CD4-positive, alpha-beta T cell treated with Interleukin-15 for 4 hours (primary cell): Measurements from ENCODE around the gene CMKLR1.

Experiments
- DNase-seq: peaks from one replicate; pipeline ENCODE4 v3.0.0-alpha.2; 2020; ENCODE audit warnings: low spot score

Gene CMKLR1

DNA sequence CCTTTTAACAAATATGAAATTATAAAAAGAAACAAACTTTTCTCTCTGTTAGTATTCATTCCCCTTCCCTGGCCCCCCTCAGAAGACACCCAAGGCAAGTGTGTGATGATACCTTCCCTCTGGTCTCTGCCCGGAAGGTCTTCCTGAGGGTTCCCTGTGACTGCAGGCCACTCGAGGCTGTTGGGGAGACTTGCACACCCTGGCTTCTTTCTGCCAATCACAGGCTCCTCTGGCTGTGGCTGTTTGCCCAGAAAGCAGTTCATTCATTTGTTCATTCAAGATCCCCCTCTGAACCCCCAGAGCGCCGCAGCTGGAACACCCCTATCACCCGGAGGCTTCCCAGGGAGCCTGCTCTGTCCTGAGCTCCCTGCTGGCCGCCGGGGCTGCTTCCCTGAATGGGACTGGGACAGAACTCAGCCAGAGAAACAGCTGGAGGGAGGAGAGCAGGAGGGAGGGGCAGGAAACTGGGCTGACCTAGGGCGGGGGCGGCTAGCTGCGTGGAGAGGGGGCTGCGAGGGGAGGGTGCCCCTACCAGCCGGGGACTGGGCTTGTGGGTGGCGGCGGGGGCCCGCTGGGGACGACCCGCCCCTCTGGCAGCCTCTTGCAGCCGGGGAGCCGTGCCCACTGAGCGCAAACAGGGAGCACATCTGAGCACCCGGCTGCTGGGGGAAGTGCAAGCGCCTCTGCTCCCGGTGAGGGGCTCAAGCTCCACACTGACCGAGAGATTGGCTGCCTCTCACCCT is at the start of gene CMKLR1:
TSS of gene CMKLR1 (minus strand) at position 397 of the 743 bp plus-strand sequence. CDS start 45,720 bp downstream, outside the sequence.
- DNase-seq, result no peak

DNA sequence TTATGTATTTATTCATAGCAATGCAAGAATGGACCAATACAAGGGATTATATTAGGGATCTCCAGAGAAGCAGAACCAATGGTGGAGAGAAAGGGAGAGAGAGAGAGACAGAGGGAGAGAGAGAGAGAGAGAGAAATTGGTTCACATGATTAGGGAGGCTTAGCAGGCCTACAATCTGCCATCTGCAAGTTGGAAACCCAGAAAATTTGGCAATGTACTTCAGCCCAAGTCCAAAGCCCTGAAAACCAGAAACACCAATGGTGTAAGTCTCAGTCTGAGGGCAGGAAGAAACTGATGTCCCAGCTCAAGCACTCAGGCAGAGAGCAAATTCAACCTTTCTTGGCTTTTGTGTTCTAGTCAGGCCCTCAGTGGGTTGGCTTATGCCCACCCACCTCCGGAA is 48.7 kb upstream of the CMKLR1 start:
- DNase-seq, result no peak

DNA sequence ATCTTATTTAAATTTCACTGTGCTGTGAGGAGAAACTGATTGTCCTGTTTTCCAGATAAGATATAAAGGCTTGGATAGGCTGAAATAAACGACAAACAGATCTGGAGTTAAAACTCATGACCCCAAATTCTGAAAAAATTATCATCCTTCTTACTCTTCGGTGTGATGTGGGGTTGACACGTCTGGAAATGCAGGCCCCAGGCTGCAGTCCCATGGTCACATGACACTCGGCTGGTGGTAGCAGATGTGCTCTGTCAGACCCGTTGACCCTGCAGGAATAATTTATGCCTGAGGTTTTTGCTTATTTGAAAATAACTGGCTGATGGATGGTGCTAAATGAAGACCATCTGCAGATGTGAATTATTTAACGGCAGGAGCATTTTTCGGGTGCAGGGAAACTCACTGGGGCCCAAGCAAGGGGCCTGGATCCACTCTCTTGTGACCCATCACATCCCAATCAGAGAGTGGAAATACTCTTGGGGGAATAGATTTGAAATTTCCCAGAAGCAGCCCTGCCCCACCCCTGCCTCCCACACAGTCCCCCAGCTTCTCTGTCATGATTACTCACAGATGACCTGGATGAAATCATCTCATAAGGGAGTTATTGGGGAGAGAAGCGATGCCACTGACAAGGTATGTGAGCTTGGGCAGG is 47.7 kb upstream of the CMKLR1 start:
- no peak for DNase-seq

DNA sequence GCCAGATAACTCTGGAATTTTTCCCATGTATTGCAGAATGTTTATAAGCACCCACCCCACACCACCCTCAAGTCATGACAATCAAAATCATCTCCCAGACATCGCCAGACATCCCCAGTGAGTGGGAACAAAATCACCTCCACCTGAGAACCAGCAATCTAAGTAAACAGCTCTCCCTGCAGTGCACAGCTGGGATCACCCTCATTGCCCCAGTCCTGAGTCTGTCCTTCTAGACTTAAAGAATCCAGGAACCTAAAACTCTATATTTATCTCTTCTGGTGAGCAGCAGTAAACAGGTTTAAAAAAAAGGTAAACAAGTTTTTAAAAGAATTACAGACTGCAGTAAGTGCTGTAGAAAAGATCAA is 43.3 kb upstream of the CMKLR1 start:
- DNase-seq, result no peak

DNA sequence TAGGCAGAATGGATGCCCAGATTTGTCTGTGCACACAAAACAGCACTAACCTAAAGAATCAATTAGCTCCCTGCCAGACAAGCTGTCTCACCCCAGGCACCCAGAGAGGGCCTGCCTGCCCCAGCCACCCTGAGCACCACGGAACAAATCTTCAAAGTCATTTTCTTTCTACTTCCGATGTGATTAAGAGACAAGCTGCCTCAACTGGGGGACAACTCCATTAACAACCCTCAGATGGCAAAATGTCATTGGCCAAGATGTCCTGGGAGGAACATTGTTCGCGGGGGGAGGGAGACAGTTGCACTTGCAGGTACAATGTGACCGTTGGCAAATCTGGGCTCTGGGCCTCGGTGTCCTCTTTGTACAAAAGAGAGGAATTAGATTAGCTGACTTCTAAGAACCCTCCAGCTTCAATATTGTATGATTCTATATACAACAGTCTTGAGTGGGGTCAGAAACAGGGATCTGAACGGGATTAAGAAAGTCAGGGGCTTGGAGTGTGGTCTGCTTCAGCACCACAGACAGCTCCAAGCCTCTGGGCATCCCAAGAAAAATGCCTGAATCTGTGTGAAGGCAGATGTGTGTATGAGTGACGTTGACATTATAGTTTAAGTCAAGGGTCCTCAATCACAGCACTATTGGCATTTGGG is 42.8 kb upstream of the CMKLR1 start:
- DNase-seq, result no peak

GRCh38 chr12:108380382-108380781 is 41.3 kb upstream of the CMKLR1 start:
- no peak for DNase-seq

GRCh38 chr12:108379823-108380222 is 40.7 kb upstream of the CMKLR1 start:
- no peak for DNase-seq

GRCh38 chr12:108378926-108379325 is 39.8 kb upstream of the CMKLR1 start:
- DNase-seq, result no peak

- no peak for DNase-seq
These were observed 38.1 kb upstream of the CMKLR1 start for GRCh38 chr12:108377260-108377659.

DNA sequence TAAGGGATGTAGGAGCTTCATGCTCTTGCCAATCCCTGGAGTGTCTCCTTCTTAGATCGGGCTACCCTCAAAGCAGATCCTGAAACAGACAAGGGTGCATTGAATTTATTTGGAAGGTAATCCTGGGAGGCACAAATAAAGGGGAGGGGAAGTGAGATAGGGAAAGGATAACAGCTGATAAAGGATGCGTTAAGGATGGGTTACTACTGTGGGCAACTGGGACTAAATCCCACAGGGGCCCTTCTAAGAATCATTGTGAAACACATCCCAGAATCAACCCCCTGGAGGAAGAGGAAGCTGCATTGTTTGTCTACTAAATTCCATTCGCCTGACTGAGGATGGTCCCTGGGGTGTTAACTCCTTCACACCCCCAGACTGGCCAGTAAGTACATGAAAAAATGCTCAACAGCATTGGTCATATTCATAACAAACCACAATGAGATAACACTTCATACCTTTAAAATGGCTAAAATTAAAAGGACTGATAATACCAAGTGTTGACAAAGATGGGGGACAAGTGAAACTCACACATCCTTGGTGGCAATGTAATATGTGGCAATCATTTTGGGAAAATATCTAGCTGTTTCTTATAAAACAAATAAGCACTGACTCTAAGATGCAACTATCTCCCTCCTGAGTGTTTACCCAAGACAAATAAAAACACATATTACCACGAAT is 37.0 kb upstream of the CMKLR1 start:
- no peak for DNase-seq

DNA sequence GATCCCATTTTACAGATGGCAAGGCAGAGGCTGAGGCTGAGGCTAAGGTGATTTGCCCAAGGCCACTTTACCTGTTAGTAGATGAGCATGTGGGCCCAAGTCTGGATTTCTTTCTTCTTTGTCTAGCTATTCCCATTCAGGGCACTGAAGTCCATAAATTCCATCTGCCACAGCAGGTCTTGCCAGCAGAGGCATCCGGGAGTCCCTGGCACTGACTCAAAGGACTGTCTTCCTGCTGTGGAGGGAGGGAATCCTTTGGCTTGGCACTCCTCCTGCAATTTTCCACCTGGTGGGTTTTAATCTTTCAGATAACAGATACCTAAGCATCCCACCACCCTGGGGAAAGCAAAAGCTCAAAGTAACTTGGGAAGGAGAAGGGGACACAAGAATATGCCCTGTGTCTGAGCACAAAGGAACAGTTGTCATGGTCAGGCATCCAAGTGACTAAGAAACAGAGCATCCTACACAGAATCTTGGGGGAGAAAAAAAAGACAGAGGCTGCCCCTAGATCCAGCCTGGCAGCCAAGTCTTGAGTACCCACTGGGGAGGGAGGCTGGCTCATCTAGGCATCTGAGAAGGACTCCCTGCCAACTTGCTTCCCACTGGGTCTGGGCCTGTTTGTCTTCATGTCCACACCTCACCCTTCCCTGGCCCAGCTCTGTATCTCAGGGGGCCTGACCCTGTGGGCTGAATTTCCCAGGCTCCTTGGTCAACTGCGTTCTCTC is 35.6 kb upstream of the CMKLR1 start:
- no peak for DNase-seq

DNA sequence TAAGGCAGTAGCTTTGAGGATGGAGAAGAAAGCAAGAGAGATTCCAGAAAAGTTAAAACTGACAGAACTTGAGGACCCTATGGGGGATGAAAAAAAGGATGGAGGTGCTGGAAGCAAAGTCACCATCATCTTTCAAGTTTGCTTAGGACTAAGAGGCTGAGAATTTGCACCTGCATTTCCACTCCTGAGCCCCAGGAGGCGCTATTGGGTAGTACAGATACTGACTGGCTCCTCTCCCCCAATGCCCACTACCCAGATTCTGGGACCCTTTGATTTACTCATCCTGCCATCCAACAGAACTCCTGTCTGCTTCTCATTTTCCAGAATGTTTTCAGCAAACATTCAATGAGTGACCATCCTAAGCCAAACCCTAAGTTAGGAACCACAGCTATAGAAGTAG is 34.0 kb upstream of the CMKLR1 start:
- DNase-seq, result no peak

DNA sequence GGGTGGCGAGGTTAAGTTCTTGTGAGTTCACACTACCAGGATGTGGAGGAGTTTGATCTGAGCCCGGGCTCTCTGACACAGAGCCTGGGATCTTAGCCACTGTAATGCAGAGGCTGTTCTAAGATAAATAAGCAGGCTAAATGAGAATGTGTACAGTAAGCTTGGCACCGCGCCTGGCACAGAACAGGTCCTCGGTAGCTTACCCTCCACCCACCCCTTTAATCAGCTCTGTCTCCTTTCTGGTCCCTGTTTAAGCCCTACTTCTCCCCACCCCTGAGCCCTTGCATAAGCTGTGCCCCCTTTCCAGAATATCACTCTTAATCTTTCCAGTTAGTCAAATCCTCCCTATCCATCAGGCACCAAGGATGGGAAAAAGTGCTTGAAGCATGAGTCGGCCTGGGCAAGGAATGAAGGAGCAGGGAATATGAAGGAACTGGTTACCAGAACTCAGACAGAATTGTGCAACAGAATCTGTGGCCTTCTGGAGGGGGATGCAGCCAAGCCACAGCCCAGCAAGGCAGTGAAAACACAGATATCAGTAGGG is 32.8 kb upstream of the CMKLR1 start:
- DNase-seq, result no peak

GRCh38 chr12:108370415-108370814 is 31.3 kb upstream of the CMKLR1 start:
- DNase-seq, result no peak

GRCh38 chr12:108369736-108370396 is 30.8 kb upstream of the CMKLR1 start:
- no peak for DNase-seq

GRCh38 chr12:108368089-108368488 is 29.0 kb upstream of the CMKLR1 start:
- no peak for DNase-seq

DNA sequence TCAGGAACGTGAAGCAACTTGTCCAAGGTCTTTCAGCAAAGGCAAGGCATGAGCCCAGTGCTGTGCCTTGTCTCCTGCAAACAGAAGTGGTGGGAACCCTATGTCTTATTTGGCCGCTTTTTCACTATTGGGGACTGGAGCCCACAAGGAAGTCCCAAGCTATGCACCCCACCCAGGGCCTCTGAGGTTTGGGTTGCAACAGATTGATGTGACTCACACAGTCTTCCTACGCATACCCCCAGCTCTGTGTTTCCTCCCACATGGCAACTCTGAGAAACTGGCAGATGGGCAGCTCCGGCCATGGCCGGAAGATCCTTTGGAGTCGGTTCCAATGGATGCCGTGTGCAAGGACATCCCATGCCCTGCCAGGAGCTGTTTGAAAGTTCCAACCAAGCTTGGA is 28.3 kb upstream of the CMKLR1 start:
- DNase-seq, result no peak

DNA sequence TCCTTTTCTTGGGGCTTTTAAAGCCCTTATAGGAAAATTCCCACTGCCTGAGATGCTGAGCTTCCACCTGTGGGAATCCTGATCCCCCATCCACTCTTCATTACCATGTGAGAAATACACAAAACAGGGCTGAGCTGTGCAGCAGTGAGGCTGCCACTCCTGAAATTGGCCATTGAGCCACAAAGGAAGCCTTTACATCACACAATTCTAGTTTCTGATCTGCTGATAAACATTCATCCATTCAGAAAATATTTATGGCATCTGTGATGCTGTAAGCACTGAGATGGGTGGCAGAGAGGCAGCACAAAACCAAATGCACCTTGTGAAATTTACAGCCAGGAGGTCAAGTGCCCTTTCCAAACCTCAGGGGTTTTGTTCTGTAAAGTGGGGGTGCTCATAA is 26.2 kb upstream of the CMKLR1 start:
- DNase-seq, result no peak

GRCh38 chr12:108364879-108365278 is 25.8 kb upstream of the CMKLR1 start:
- no peak for DNase-seq

DNA sequence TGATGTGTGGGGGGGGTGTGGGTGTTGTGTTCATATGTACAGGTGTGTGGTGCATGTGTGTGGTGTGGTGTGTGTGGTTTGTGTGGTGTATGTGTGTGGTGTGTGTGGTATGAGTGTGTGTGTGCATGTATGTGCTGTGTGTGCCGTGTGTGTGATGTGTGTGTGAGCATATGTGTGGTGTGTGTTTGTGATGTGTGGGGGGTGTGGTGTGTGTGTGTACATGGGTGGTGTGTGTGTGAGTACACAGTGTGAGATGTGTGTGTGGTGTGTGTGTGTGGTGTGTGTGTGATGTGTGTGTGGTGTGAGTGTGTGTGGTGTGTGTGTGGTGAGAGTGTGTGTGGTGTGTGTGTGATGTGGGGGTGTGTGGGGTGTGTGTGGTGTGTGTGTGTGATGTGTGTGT is 24.5 kb upstream of the CMKLR1 start:
- DNase-seq, result no peak

- no peak for DNase-seq
These were observed 24.1 kb upstream of the CMKLR1 start for GRCh38 chr12:108363165-108363564.
